Effector memory CD4-positive, alpha-beta T cell (primary cell): ENCODE measurements around the gene WDR88.

Experiments
- DNase-seq, 3 donors: peaks; one replicate each; pipeline ENCODE4 v3.0.0-alpha.2; 2020
- H3K27ac ChIP-seq: 2 replicates; pipeline ENCODE4 v1.7.0; 2013; ENCODE audit warnings: mild to moderate bottlenecking, low read length, moderate library complexity; ENCODE audit not compliant: insufficient read depth, poor library complexity, severe bottlenecking
- H3K27me3 ChIP-seq: replicated peaks from 2 replicates; pipeline ENCODE4 v1.7.0; 2013; ENCODE audit warnings: mild to moderate bottlenecking, low read length; ENCODE audit not compliant: insufficient read depth, control insufficient read depth, poor library complexity, severe bottlenecking
- H3K36me3 ChIP-seq: 2 replicates; pipeline ENCODE4 v1.7.0; 2013; ENCODE audit warnings: mild to moderate bottlenecking, low read length, moderate library complexity; ENCODE audit not compliant: control insufficient read depth, insufficient read depth
- H3K4me1 ChIP-seq: 2 replicates; pipeline ENCODE4 v1.7.0; 2013; ENCODE audit warnings: low read length, mild to moderate bottlenecking; ENCODE audit not compliant: control insufficient read depth, insufficient read depth, poor library complexity, severe bottlenecking
- H3K4me3 ChIP-seq: 2 replicates; pipeline ENCODE4 v1.7.0; 2013; ENCODE audit warnings: low read length, low read depth, mild to moderate bottlenecking; ENCODE audit not compliant: insufficient read depth, poor library complexity, severe bottlenecking
- H3K9me3 ChIP-seq: 2 replicates; pipeline ENCODE4 v1.7.0; 2013; ENCODE audit warnings: mild to moderate bottlenecking, low read length, moderate library complexity; ENCODE audit not compliant: control insufficient read depth

WDR88 gene

DNA sequence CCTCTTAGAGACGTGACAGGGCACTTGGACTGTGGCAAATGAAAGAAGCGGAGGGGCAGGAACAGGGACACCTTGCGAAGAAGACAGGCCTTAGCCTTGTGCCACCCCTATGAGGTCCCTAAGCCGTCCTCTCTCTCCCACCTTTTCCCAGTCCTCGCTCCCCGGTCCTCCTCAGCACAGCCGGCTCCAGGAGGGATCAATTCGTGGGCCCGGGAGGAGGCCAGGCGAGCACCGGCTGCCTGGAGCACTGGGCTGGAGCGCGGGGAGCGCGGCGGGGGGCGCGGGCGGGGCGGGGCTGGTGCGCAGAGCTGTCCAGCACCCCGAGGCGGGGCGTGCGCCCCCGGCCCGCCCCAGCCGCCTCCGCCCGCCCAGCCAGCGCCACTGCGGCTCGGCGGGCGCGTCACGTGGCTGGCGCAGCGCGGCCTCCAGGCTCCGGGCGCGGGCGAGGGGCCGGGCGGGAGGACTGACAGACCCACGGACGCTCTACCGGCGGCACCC lies 62.0 kb downstream of the WDR88 start, which contains the start of gene LRP3:
LRP3 (plus strand) TSS at position 466 of the 498 bp plus-strand sequence. CDS start 456 bp downstream, outside the sequence.
- H3K4me1 ChIP-seq: peaks cover 3% of the 10 kb centered on the region
- no peak within 1 kb of the TSS for H3K27ac ChIP-seq
- H3K9me3 ChIP-seq: no peaks in the 10 kb centered on the region
- peaks cover 24% of the 10 kb centered on the region for H3K27me3 ChIP-seq
- no peak within 1 kb of the TSS for H3K4me3 ChIP-seq
- no peaks in the 10 kb centered on the region for H3K36me3 ChIP-seq
- DNase-seq: no peak

DNA sequence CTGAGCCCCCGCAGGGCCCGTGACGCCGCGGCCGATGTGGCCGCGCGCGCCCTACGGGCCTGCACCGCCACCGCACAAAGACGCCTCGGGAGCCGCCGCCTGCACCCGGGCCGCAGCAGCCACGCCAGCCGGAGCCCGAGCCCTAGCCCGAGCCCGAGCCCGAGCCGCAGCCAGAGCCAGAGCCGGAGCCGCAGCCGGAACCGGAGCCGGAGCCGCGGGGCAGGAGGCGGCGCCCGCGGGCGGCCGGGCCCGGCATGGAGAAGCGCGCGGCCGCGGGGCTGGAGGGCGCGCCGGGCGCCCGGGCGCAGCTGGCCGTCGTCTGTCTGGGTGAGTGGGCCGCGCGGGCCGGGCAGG lies 62.6 kb downstream of the WDR88 start:
- H3K27ac ChIP-seq: no peak overlapping the region
- H3K9me3 ChIP-seq: no peaks in the 10 kb centered on the region
- H3K36me3 ChIP-seq: no peaks in the 10 kb centered on the region
- no peak for DNase-seq
- H3K27me3 ChIP-seq: peaks cover 24% of the 10 kb centered on the region
- no peak overlapping the region for H3K4me3 ChIP-seq
- peaks cover 3% of the 10 kb centered on the region for H3K4me1 ChIP-seq

DNA sequence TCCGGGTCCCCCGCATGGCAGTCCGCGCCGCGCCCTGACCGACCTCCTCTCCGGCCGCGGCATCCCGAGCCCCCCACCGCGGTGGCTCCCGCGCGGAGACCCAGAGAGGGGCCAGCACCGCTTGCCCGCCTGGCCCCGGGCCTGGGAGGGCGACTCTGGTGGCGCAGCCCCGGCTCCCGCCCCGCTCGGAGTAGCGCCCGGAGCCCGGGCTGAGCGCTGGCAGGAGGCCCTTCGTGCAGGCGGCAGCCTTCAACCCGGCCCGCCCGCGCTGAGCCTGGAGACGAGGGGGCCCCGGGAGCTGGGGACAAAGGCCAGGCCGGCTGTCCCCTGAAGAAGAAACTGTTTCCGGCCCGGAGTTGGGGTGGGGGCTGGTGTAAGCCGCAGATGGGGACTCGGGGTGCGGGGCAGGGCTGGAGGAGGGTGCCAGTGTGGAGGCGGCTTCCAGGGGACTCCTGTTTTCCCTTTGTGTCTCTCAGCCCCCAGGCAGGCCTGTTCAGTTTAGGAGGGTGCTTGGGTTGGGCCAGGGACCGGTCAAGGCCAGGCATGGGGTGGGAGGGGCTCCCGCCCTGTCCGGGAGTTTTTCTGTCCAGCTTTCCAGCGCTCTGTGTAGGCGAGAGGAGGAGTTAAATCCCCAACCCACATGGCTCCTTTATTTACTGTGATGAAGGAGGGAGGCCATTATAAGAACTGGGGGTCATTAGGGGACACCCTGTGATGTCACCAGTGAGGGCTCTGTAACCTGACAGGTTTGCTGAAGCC lies 63.2 kb downstream of the WDR88 start:
- no peaks in the 10 kb centered on the region for H3K36me3 ChIP-seq
- peaks cover 3% of the 10 kb centered on the region for H3K4me1 ChIP-seq
- no peak overlapping the region for H3K27ac ChIP-seq
- DNase-seq: no peak
- peaks cover 24% of the 10 kb centered on the region for H3K27me3 ChIP-seq
- H3K4me3 ChIP-seq: no peak overlapping the region
- H3K9me3 ChIP-seq: no peaks in the 10 kb centered on the region

GRCh38 chr19:33195645-33196347 lies 63.9 kb downstream of the WDR88 start:
- H3K9me3 ChIP-seq: no peaks in the 10 kb centered on the region
- H3K27me3 ChIP-seq: peaks cover 24% of the 10 kb centered on the region
- H3K4me1 ChIP-seq: peaks cover 3% of the 10 kb centered on the region
- no peak overlapping the region for H3K4me3 ChIP-seq
- H3K27ac ChIP-seq: no peak overlapping the region
- H3K36me3 ChIP-seq: no peaks in the 10 kb centered on the region
- no peak for DNase-seq

DNA sequence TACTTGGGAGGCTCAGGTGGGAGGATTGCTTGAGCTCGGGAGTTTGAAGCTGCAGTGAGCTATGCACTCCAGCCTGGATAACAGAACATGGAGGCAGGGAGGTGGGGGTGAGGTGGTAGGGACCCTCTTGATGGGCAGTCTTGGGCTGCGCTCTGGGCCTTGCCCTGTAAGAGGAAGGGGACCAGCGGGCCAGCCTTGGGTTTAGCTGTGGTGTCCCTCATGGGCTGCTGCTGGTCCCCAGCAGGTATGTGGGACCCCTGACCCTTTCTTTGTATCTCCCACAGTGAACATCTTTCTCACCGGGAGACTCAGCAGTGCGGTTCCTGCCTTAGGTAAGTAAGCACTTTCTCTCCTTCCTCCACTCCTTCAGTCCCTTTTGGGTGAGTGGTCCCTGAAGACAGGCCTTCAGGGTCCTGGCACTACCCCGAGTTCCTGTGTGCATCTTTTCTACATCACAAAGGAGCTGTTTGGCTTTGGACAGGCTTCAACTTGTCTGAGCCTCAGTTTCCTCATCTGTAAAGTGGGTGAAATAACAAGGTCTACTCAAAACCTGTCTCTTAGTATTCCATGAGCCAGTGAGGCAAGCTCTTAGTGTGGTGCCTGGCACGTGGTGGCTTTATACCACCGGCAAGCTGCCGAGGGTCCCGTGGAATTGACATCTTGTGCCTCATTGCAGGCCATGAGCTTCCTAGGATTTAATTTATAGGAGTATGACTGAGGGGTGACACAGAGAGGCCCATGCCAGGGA lies 64.7 kb downstream of the WDR88 start:
- Histone ChIP-seq H3K9me3 (no peaks in the 10 kb centered on the region), H3K36me3 (no peaks in the 10 kb centered on the region), H3K27ac (no peak overlapping the region)

GRCh38 chr19:33197591-33198000 lies 65.7 kb downstream of the WDR88 start:
- Histone ChIP-seq H3K36me3 (no peaks in the 10 kb centered on the region), H3K4me3 (no peak overlapping the region), H3K9me3 (no peaks in the 10 kb centered on the region), H3K27ac (no peak overlapping the region), H3K4me1 (peaks cover 3% of the 10 kb centered on the region), H3K27me3 (peaks cover 24% of the 10 kb centered on the region)
- DNase-seq: no peak

More for the DNA sequence above, 64.7 kb downstream of the WDR88 start:
- H3K27me3 ChIP-seq: peaks cover 24% of the 10 kb centered on the region
- DNase-seq: no peak
- peaks cover 3% of the 10 kb centered on the region for H3K4me1 ChIP-seq
- H3K4me3 ChIP-seq: no peak overlapping the region

- H3K27me3 ChIP-seq: peaks cover 23% of the 10 kb centered on the region
- no peak overlapping the region for H3K4me3 ChIP-seq
- no peaks in the 10 kb centered on the region for H3K9me3 ChIP-seq
- no peak overlapping the region for H3K27ac ChIP-seq
- H3K4me1 ChIP-seq: peaks cover 3% of the 10 kb centered on the region
- no peak for DNase-seq
- H3K36me3 ChIP-seq: no peaks in the 10 kb centered on the region
Measured at GRCh38 chr19:33198169-33198568, 66.3 kb downstream of the WDR88 start.

GRCh38 chr19:33199441-33200265 lies 67.7 kb downstream of the WDR88 start:
- Histone ChIP-seq H3K4me3 (no peak overlapping the region), H3K27me3 (peaks cover 15% of the 10 kb centered on the region), H3K27ac (no peak overlapping the region), H3K4me1 (peaks cover 3% of the 10 kb centered on the region), H3K36me3 (no peaks in the 10 kb centered on the region), H3K9me3 (no peaks in the 10 kb centered on the region)
- DNase-seq: no peak

GRCh38 chr19:33201473-33201872 lies 69.6 kb downstream of the WDR88 start:
- no peaks in the 10 kb centered on the region for H3K36me3 ChIP-seq
- H3K4me3 ChIP-seq: no peak overlapping the region
- H3K4me1 ChIP-seq: no peaks in the 10 kb centered on the region
- no peak overlapping the region for H3K27ac ChIP-seq
- no peaks in the 10 kb centered on the region for H3K9me3 ChIP-seq
- H3K27me3 ChIP-seq: no peaks in the 10 kb centered on the region
- DNase-seq: no peak
